ENCODE data around the gene SLC24A3.

Gene SLC24A3

DNA sequence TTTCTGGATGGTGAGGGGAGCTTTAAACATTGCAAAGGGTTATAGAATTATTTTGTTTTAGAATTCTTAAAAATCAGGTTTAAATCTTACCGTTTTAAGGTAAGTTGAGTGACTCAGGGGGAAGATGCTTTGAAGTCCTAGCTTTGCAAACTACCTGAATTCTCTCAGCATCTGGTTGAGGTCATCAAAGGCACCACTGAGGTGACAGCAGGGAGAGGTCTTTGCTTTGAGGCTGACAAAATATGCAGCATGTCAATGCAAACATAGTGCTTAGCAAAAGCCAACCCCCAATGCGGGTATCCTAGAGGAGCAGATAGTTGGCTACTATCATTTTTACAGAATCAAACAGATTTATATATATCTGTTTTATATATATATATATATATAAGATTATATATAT lies 219.5 kb downstream of the SLC24A3 start:
- no peak for DNase-seq

DNA sequence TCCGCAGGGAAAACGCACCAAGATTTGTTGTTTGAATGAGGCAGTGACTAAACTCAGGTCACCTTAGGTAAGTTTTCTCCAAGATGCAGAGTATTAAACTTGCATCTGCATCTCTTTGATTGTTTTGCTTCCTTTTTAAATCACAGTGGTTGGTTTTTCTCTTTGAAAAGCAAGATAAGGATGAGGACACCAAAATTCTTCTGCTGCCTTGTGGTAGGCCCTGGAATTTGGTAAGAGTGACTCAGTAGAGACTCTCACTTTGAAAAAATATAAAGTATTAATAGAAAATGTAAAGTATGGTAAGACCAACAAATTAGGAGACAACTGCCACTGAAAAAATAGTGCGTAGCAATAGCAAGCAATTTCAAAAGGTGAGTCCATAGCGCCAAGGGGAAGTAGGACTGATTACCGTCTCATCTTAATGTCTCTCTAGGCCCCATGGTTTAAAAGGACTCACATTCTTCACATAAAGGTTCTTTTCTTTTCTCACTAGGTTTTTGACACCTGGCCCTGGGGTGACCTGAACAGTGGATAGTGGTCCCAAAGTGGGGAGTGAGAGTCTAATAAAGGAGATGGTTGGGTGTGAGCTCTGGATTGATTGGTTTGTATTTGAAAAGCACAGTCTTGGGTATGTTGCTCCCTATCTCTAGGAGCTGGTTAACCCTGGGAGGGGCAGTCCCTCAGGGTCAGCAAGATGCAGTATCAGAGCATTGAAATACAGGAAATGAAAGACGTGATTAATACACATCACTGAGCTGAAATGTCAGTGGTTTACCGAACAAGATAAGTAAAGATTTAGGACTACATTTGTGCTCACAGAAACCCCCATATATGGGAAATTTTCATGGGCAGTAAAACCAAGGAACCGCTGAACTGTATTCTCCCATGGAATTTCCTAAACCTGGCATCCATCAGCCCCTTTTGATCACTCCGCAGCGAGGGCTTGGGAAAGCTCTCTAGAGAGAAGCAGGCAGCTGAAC lies 221.2 kb downstream of the SLC24A3 start:
- DNase-seq: no peak

DNA sequence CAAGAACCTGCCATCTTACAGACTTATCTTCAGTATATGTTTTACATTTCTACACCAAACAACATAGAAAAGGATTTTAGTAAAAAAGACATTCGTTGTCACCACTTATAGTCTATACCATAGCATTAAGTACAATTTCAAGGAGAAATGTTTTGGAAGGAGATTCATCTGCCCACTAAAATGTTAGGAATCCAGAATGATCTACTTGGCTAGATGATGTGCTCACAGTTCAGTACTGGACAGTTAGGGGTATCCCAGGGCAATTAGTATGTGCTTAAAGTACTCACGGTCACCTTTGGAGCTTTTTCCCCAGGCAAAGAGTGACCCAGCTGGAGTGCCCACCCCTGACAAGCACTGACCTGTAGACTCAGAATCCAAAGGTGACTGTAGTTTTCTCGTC lies 222.9 kb downstream of the SLC24A3 start:
- DNase-seq: no peak

DNA sequence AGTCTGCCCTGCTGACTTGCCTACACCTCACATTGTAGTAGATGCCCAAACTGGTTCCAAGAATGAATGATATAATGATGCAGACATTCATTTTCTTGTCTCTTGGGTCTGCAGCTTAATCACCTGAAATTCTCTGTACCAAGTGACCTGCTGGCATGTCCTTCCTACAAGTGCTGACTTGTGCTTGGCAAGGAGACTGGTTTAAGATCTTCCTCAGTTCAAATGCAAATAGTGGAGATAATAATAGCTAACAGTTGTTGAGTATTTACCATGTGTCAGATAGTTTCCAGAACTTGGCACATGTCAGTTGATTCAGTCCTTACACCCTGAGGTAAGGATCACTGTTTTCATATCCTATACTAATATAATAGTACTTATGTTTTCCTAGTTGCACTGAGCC lies 223.4 kb downstream of the SLC24A3 start:
- DNase-seq: no peak

DNA sequence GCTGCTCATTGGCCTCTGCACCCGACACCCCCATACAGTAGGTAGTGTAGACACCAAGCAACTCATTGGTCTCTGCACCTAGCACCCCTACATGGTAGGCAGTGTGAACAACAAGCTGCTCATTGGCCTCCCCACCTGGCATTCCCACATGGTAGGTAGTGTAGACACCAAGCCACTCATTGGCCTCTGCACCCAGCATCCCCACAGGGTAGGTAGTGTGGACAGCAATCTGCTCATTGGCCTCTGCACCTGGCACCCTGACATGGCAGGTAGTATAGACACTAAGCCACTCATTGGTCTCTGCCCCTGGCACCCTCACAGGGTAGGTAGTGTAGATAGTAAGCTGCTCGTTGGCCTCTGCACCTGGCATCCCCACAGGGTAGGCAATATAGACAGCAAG lies 226.0 kb downstream of the SLC24A3 start:
- no peak for DNase-seq

DNA sequence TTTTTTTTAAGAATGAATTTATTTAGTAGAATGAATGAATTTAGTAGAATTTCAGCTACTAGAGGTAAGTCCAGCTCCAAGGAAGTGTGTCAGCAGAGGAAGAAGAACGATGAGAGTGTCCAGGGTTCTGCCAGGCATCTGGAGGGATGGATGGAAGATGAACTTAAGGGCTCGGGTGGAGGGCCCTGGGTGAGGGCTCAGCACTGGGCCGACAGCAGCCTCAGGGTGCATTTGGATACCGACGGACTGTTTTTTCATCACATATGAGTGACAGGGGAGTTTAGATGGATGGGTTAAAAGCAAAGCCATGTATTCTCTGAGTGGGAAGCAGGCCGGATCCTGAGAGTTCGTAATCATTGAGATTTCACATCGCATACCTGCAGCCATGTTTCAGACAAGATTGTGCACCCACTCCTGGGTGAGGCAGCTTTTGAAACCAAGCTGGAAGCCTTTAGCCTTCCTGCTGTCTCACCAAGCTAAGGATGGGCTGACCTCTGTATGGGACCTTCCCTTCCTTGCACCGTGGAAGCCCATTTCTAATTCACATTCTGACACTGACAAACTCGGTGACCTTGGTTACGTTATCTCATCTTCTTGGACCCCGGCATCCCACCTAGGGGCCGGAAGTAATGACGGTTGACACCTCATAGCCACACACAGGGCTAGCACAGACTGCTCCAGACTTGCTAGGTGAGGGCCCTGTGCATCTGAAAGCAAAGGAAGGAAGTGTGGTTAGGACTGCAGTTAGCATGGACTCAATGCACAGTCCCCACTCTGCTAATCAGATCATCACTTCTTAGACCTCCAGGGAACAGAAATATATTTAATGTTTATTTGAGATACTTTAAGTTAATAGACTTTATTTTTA lies 228.5 kb downstream of the SLC24A3 start:
- no peak for DNase-seq

DNA sequence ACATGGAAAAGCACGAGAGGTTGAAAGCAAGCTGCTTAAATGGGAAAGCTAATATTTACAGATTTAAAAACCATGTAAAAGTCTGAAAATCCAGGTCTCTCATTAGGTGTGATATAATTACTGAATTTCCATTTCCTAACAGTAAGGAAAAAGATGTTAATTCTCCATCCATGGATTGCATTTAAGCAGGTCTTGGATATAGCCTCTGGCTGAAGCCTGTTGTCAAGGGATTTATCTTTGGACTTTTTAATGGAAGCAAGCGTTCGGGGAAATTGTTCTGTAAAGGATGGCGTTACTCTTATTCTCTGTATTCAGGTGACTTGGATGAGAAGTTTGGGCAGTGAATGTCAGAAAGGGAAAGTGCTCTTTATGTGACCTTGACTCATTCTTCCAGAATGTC lies 233.8 kb downstream of the SLC24A3 start:
- DNase-seq: no peak

DNA sequence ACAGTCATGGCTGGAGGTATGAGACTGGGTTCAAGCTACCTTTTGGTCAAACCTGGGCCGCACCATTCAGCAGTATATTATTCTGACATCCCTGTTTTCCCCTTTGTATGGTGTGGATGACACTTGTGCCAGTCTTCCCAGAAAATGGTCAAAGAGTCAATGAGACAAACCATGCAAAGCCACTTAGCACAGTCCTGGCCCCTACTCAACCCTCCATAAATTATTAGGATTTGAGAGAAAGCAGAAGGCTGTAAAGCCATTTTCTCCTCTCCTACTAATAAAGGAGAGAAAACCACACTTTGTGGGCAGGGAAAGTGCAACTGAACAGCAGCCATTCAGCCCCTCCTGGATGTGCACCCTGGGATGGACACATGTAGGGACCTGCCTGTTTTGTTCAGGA lies 236.2 kb downstream of the SLC24A3 start:
- no peak for DNase-seq

DNA sequence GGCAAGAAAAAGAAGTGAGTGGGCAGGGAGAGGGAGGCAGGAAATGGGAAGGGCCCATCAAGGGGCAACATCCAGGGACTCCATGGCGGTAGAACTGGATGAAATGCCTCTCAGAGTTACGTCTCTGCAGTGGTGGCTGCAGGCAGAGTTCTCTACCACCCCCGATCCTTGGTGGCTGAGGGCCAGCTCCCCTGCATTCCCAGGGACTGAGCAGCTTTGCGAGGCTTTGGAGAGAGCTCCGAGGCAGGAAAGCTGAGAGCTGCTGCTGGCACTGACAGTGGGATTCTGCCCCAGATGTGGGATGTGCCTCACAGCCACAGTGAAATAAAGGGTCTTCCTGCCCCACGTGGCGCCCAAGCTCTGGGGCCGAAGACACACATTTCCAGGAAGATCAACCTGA lies 236.6 kb downstream of the SLC24A3 start:
- no peak for DNase-seq

DNA sequence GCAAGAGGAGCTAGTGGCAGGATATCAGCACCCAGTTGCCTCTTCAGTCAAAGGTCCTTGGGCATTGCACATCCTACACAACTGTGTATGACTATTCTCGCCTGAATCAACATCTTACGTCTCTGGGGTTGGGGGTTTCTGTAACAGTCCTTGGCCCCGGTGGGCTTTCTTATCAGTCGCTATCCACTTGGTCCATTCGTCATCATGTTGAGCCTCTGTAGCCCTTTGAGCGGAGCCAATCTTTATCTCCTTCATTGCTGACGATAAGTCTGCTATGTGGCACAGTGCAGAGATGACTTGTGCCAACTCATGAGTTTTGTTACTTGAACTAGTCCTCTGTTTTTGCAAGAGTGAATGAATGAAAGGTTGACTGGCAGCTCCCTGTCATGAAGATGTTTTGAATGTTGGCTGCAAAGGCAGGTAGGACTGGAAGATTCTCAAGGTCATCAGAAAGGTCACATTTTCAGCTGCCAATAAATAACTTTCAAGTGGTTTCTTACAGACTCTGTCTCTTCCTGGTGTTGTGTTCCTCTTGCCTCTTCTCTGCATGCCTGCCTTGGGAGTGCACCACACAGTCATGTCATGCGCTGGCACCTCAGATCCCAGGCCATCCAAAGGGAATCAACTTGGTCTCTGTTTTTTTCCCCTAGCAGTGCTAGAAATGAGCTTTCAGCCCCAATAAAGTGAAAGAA lies 238.9 kb downstream of the SLC24A3 start:
- DNase-seq: no peak

DNA sequence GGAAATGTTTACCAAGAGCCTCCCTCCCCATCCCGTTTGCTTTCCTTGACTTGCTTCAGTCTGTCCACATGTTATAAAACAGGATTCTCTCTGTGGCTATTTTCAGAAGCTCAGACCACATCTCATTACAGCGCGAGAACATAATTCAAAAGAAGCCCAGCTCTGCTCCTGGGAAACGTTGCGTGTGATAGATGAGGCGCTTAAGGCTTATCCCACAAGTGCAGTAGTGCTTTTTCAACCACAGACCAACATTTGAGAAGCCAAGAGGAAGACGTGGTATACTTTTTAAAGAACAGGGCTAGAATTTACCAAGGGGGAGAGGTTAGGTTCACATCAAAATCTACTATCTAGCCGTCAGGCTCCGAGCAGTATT lies 239.5 kb downstream of the SLC24A3 start:
- no peak for DNase-seq

DNA sequence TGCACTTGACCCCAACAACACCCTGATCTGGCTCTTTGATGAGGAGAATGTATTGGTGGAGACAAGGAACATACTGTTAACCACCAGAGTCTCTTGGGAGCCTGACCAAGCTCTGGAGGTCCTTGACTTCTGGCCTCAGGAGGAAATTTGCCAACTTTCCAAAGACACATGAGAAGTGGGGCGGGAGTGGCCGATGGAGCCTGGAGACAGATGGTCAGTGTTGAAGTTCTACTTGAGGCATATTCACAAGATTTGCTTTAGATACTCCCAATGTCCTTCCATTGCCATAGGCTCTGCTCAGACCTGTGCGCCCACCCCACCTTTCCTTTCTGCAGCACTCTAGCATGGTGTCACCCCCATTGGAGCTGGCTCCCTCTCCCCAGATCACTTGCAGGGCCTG lies 241.0 kb downstream of the SLC24A3 start:
- no peak for DNase-seq

DNA sequence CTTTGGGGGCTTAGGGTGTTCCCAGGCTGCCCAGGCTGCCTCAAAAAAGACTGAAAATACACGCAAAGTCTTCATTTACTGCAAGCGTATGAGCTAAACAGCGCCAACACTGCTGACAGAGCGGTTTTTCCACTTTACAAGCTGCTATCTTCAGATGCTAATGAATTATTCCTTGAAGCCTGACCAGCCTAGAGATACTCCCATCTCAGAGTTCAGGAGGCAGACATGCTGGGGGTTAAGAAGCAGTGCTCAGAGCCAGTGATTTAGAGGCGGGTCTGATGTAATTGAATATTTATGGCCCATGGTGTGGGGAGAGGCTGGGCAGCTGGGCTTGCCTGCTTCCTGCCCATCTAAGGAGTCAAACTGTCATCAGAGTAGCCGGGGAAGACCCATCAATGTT lies 241.4 kb downstream of the SLC24A3 start:
- DNase-seq: no peak

DNA sequence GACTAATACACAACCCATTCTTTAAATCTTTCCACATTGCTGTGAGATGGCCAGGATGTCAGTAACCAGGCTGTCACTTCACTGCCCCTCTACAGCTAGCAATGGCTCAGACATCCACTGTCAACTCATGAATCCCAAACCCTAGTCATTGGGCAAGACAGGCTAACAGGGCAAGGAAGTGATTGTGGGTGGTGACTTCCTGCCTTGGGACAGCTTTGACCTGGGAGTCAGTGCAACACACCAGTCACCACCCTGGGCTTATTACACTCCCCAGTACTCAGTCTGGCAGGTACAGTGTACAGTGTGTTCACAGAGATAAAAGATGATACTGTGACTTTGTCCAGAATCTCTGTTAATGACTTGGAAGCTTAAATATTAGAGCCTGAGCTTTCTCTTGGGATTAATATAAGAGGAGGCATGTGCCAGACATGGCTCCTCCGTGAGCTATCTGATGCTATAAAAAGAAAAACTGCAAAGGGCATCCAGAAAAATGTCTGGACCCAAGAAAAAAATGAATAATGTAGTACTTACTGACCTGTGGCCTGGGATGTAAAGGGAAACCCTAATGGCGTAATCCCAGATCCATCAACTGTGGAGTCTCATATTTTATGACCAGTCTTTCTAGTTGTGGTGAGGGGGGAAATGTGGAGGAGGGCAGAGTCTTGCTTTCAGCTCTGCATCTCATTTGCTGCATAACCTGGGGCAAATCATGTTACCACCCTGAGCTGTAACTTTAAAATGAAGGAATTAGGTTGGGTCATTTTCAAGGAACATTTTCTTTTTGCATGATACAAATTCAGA lies 244.4 kb downstream of the SLC24A3 start:
- no peak for DNase-seq

DNA sequence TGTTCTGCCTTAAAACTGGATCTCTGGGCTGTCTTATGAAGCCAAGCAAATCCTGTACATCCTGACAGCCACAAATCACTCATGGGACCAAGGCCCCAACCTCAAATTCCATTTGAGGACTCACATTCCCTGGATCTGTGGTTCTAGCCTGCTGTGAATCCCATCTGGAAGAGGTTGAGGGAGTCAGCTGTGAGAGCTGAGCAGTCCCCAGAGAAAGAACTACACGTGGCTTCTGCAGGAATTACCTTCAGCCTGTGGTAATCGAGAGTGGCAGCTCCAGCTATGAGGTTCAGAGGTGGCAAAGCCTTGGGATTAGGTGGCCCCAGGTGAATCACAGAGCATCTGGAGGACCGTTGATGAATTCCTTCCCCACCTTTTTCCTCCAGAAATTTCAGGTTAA lies 245.2 kb downstream of the SLC24A3 start:
- no peak for DNase-seq

DNA sequence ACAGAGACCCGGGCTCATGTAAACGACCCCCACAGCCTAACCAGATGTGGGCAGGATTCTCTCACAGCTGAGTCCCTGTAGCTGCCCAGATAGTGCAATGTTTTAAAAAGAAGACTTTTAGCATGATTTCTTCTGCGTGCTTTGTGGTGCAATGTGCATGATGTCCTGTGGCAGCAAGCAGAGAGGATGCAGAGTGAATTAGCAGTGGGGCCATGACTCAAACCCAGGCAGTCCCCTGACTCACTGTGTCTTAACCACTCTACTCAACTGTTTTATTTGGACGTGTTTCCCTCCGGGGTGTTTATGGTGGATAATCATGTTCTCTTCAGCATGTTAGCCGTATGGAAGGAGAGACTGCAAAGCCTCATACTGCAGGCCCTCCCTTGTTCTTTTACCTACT lies 247.9 kb downstream of the SLC24A3 start:
- DNase-seq: no peak

DNA sequence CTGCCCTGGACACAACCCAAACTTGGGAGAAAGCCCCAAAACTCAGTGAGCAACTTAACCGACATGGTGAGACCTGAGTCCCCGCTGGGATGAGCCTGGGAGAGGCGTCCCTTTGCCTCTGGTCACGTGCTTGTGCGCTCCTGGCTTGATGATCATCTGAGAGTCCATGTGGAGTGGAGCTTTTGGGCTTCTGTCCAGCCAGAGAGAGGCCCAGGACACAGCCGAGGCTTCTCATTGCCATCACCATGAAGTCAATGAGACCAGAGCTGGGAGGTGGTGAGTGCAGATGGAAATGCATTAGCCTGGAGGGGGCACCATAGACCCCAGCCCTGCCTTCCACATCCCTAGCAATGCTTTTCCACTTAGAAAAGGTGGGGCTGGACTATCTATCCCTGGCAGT lies 250.0 kb downstream of the SLC24A3 start:
- DNase-seq: no peak

DNA sequence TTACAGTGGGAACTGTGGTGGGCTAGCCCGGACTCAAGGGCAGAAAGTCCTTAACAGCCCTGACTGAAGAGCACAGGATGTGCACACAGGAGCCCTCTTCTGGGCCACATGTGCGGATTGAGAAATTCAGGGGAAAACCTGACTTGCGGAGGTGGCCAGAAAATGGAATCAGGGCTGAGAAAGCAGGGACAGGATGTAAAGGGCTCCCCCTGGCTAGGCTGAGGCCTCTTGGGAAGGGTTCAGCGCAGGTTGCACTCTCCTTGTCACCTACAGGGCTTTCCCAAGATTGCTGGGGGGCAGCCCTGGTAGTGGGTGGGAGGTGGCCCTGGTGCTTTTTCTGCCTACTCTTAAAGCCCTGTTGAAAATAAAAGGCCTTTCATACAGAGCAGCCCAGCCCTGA lies 251.2 kb downstream of the SLC24A3 start:
- DNase-seq: no peak

DNA sequence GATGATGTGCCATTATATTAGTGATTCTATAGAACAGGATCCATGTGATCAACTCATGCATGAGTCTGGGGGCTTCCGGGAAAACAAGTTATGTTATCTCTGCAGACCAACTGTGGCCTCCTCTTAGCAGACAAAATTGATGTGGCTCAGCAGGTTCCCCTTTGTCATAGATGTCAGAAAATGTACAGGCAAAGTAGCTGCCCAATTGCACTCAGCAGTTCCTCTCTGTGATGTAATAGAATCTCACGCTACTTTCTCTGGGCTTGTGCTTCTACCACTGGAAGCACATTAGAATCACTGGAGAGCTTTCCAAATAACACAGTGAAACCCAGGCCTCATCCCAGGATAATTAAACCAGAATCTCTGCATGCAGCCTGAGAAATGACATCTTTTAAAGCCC lies 253.1 kb downstream of the SLC24A3 start:
- DNase-seq: no peak

DNA sequence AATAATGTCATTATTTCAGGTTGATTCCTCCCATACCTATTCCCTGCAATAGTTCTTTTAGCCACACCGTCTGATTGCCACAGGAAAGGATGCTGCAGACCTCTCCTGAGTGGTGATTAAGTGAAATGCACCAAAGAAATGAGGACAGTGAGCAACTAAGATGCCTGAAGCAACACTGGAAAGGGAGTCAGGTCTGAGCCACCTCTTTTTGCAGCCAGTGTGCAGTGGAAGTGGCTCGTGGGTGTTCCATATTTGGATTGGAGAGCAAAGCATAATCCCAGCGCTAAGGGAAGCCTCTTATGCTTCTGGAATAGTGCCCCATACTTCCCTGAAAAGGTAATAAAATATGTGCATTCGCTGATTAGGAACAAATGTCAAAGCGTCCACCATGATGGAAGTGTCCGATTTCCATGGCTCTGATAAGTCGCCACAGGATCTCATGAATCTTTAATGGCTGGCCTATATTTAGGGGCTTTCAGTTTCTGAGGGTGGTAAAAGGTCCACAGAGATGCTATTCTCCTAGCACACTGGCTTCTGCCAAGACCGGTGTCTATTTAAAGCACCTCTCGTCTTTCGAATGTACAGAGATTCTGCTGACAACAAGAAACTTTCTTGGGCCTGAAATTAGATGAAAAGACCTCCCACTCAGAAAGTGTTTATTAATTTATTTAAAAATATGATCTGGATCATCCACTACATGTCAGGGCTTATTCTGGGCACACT lies 253.9 kb downstream of the SLC24A3 start:
- DNase-seq: no peak

DNA sequence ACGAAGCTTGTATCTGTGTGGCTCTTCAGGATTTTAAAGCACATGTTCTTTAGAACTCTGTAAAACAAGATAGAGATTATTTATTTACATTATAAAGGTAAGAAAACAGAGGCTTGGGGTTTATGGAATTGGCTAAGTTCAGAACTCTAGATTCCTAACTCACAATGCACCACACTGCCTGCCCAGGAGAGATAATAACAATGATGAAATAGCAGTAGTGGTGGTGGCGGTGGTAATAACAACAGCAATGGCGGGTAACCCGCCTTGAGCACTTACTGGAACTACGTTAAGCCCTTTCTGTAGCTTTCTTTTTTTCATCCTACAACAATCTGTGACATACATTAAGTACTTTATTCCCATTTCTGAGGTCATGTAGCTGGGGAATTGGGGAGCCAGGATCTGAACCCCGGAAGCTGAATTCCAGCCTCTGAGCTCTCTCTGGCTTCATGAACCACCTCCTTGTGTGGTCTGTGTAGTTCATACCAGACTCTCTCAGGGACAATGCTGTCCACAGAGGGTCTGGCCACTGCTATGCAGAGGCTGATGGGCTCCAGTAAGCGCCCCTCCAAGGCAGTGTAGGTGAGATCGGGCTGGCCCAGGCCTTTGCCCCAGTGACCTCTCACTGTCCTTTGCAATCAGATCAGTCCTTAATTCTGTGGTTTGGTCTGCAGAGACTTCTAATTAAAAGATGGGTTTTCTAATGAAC lies 260.9 kb downstream of the SLC24A3 start:
- no peak for DNase-seq

All from NCI-H1694 (cell line).